Measurements from ENCODE around the gene SNTG2. TPM values are rescaled to one million over a fixed set of nuclear protein-coding genes. Genes with fewer than 3 reads are reported as not detected.

SNTG2 gene
- total RNA-seq, 2 donors from 2014 or later: 4.1 to 11.9 TPM

GRCh38 chr2:1308678-1309077 is 358.0 kb downstream of the SNTG2 start:
- no peaks in the 10 kb centered on the region for H3K9me3 ChIP-seq (ENCODE audit: control insufficient read depth, low read length)
- H3K27me3 Mint-ChIP-seq (ENCODE audit: insufficient read depth): no peaks in the 10 kb centered on the region
- no peak overlapping the region for H3K27ac Mint-ChIP-seq
- H3K36me3 Mint-ChIP-seq (ENCODE audit: low read depth): no peaks in the 10 kb centered on the region
- WGBS, 2 experiments (ENCODE audit: insufficient coverage in 1 of 2, insufficient read length in 1 of 2): 92 to 100% methylated on average over 4 to 7 of the region's 8 CpGs
- H3K4me3 ChIP-seq (ENCODE audit: low read length): no peak overlapping the region
- no peak overlapping the region for H3K9ac ChIP-seq (ENCODE audit: extremely low read depth, low read length, poor library complexity, severe bottlenecking)
- no peaks in the 10 kb centered on the region for H3K4me1 ChIP-seq (ENCODE audit: control insufficient read depth, insufficient read depth, low read length)
- no peak for TF ChIP-seq CTCF (conservative IDR thresholded peaks at IDR 0.05)
- H3K4me3 Mint-ChIP-seq: no peak overlapping the region
- H3K4me1 Mint-ChIP-seq: no peaks in the 10 kb centered on the region
- DNase-seq: no peak
- H3K36me3 ChIP-seq (ENCODE audit: control insufficient read depth, insufficient read depth, low read length): no peaks in the 10 kb centered on the region
- no peaks in the 10 kb centered on the region for H3K27me3 ChIP-seq (ENCODE audit: control insufficient read depth, insufficient read depth, low read length, poor library complexity, severe bottlenecking)
- no peaks in the 10 kb centered on the region for H3K9me3 Mint-ChIP-seq
- H3K27ac ChIP-seq (ENCODE audit: low read depth, low read length): no peak overlapping the region

- no peaks in the 10 kb centered on the region for H3K4me1 Mint-ChIP-seq
- H3K36me3 Mint-ChIP-seq (ENCODE audit: low read depth): no peaks in the 10 kb centered on the region
- H3K27ac Mint-ChIP-seq: no peak overlapping the region
Measured at GRCh38 chr2:1309507-1309906, 358.9 kb downstream of the SNTG2 start.

GRCh38 chr2:1310202-1310601 is 359.6 kb downstream of the SNTG2 start:
- Histone ChIP-seq H3K27ac (ENCODE audit: low read depth, low read length) (no peak overlapping the region), H3K27me3 (ENCODE audit: control insufficient read depth, insufficient read depth, low read length, poor library complexity, severe bottlenecking) (no peaks in the 10 kb centered on the region), H3K4me3 (ENCODE audit: low read length) (no peak overlapping the region), H3K9me3 (ENCODE audit: control insufficient read depth, low read length) (no peaks in the 10 kb centered on the region), H3K9ac (ENCODE audit: extremely low read depth, low read length, poor library complexity, severe bottlenecking) (no peak overlapping the region), H3K36me3 (ENCODE audit: control insufficient read depth, insufficient read depth, low read length) (no peaks in the 10 kb centered on the region), H3K4me1 (ENCODE audit: control insufficient read depth, insufficient read depth, low read length) (no peaks in the 10 kb centered on the region)
- Mint-ChIP-seq H3K36me3 (ENCODE audit: low read depth) (no peaks in the 10 kb centered on the region), H3K4me1 (no peaks in the 10 kb centered on the region), H3K27ac (peak overlapping the region; percentile 37), H3K4me3 (no peak overlapping the region), H3K9me3 (no peaks in the 10 kb centered on the region), H3K27me3 (ENCODE audit: insufficient read depth) (no peaks in the 10 kb centered on the region)
- no peak for TF ChIP-seq CTCF (conservative IDR thresholded peaks at IDR 0.05)
- WGBS, 2 experiments (ENCODE audit: insufficient coverage in 1 of 2, insufficient read length in 1 of 2): 91% methylated on average over 7 of the region's 7 CpGs; no CpG with 5 or more reads in 1 of the 2 experiments
- DNase-seq: no peak

More at GRCh38 chr2:1309507-1309906, 358.9 kb downstream of the SNTG2 start:
- Histone ChIP-seq H3K27me3 (ENCODE audit: control insufficient read depth, insufficient read depth, low read length, poor library complexity, severe bottlenecking) (no peaks in the 10 kb centered on the region), H3K9ac (ENCODE audit: extremely low read depth, low read length, poor library complexity, severe bottlenecking) (no peak overlapping the region), H3K9me3 (ENCODE audit: control insufficient read depth, low read length) (no peaks in the 10 kb centered on the region), H3K4me1 (ENCODE audit: control insufficient read depth, insufficient read depth, low read length) (no peaks in the 10 kb centered on the region), H3K36me3 (ENCODE audit: control insufficient read depth, insufficient read depth, low read length) (no peaks in the 10 kb centered on the region), H3K27ac (ENCODE audit: low read depth, low read length) (no peak overlapping the region), H3K4me3 (ENCODE audit: low read length) (no peak overlapping the region)
- no peak overlapping the region for H3K4me3 Mint-ChIP-seq
- WGBS, 2 experiments (ENCODE audit: insufficient coverage in 1 of 2, insufficient read length in 1 of 2): 74 to 83% methylated on average over 2 to 3 of the region's 3 CpGs
- H3K9me3 Mint-ChIP-seq: no peaks in the 10 kb centered on the region
- no peak for TF ChIP-seq CTCF (conservative IDR thresholded peaks at IDR 0.05)
- DNase-seq: no peak
- H3K27me3 Mint-ChIP-seq (ENCODE audit: insufficient read depth): no peaks in the 10 kb centered on the region

Measured in endodermal cell (in vitro differentiated cells).